ENCODE data around the gene BCKDK. TPM values are rescaled to one million over a fixed set of nuclear protein-coding genes. Genes with fewer than 3 reads are reported as not detected.
A peak's percentile ranks its signal among the peaks of the same experiment; 100 is the strongest.

The BCKDK gene
- total and polyA plus RNA-seq, 2 of the 13 experiments (the other 11 are each of a cell fraction or from before 2014, with no cell fraction given), result 24.9 to 42.6 TPM

GRCh38 chr16:31073142-31073969 is 34.8 kb upstream of the BCKDK start (continued):
- peak; percentile 57; the same call in 1 of the 2 replicates for TF ChIP-seq ZNF740 (CRISPR knock-in tag; IDR thresholded peaks at IDR 0.05)
- no peak for TF ChIP-seq ZNF589 (CRISPR knock-in tag; conservative IDR thresholded peaks at IDR 0.05)
- TF ChIP-seq MAF1 (CRISPR knock-in tag; IDR thresholded peaks at IDR 0.05; ENCODE audit: borderline replicate concordance), result 0 out of 2 replicates have a peak, but pooled peaks have one; percentile 35
- peak; percentile 34 for TF ChIP-seq ZNF770 (CRISPR knock-in tag; IDR thresholded peaks at IDR 0.05)
- no peak for TF ChIP-seq ZNF562 (CRISPR knock-in tag; IDR thresholded peaks at IDR 0.05; ENCODE audit: borderline replicate concordance)
- no peak; the same call in none of the 2 replicates for TF ChIP-seq RFXAP (CRISPR knock-in tag; IDR thresholded peaks at IDR 0.05; ENCODE audit: borderline replicate concordance)
- no peak for TF ChIP-seq AKNA (CRISPR knock-in tag; IDR thresholded peaks at IDR 0.05; ENCODE audit: borderline replicate concordance)
- TF ChIP-seq ZSCAN20 (CRISPR knock-in tag; IDR thresholded peaks at IDR 0.05; ENCODE audit: borderline replicate concordance), result peak; percentile 96
- TF ChIP-seq ZNF737 (CRISPR knock-in tag; IDR thresholded peaks at IDR 0.05; ENCODE audit: borderline replicate concordance), result 0 out of 2 replicates have a peak, but pooled peaks have one; percentile 76
- TF ChIP-seq RAD21 (CRISPR knock-in tag; IDR thresholded peaks at IDR 0.05), result peak; percentile 71
- TF ChIP-seq ZNF776 (CRISPR knock-in tag; IDR thresholded peaks at IDR 0.05), result peak; percentile 56
- TF ChIP-seq ZNF644 (CRISPR knock-in tag; IDR thresholded peaks at IDR 0.05; ENCODE audit: low read depth), result no peak
- no peak for TF ChIP-seq ZBTB20 (CRISPR knock-in tag; IDR thresholded peaks at IDR 0.05; ENCODE audit: borderline replicate concordance, low read depth)
- no peak for TF ChIP-seq ZNF605 (CRISPR knock-in tag; IDR thresholded peaks at IDR 0.05)
- TF ChIP-seq HNF4G (IDR thresholded peaks at IDR 0.05; ENCODE audit: borderline replicate concordance, low read depth, low read length), result peak; percentile 29; the same call in 1 of the 2 replicates
- TF ChIP-seq HNF4G (CRISPR knock-in tag; IDR thresholded peaks at IDR 0.05; ENCODE audit: borderline replicate concordance, low read depth), result no peak
- peak; percentile 40; the same call in 1 of the 2 replicates for TF ChIP-seq ZNF746 (CRISPR knock-in tag; IDR thresholded peaks at IDR 0.05)
- TF ChIP-seq ZFX (CRISPR knock-in tag; IDR thresholded peaks at IDR 0.05; ENCODE audit: low read depth), result peak; percentile 85; the same call in 1 of the 2 replicates
- TF ChIP-seq ZNF414 (CRISPR knock-in tag; IDR thresholded peaks at IDR 0.05), result peak; percentile 54
- TF ChIP-seq ZNF878 (CRISPR knock-in tag; IDR thresholded peaks at IDR 0.05), result no peak
- peak; percentile 20; the same call in 1 of the 2 replicates for TF ChIP-seq ZNF773 (CRISPR knock-in tag; IDR thresholded peaks at IDR 0.05; ENCODE audit: borderline replicate concordance)
- TF ChIP-seq SSRP1 (CRISPR knock-in tag; IDR thresholded peaks at IDR 0.05), result no peak
